ENCODE results near the gene SHISA9. TPM values are rescaled to one million over a fixed set of nuclear protein-coding genes. Genes with fewer than 3 reads are reported as not detected.
A peak's percentile ranks its signal among the peaks of the same experiment; 100 is the strongest.
"Not testable (repeated sequence)": the region's sequence is repeated elsewhere in the genome, so short reads cannot be mapped to it uniquely, and the experiment has no call there.

Gene SHISA9
- 7.3 and 11.4 TPM in 2 replicates for total RNA-seq (2014; rRNA removed; shearing (Covaris generic))

DNA sequence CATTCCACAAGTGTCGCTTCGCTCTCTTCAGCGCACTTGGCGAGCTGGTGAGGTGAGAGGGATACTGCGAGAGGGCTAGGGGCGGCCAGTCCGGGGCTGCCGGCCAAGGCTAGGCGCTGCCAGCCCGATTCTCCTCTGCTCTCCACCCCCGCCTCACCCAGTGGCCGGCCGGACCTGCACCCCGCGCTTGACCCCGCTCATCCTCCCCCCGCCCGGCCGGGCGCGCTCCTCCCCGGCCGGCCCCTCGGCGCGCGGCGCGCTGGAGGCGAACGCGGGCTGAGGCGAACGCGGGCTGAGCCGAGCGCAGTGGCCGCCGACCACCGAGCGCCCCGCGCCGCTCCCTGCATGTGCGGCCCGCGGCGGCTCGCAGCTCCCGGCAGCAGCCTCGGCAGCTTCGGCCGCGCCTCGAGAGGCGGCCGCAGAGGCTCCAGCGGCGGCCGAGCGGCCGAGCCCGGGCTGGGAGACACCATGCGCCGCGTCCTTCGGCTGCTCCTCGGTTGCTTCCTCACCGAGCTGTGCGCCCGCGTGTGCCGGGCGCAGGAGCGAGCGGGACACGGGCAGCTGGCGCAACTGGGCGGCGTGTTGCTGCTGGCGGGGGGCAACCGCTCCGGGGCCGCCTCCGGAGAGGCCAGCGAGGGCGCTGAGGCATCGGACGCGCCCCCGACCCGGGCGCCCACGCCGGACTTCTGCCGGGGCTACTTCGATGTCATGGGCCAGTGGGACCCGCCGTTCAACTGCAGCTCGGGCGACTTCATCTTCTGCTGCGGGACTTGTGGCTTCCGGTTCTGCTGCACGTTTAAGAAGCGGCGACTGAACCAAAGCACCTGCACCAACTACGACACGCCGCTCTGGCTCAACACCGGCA lies at the start of gene SHISA9:
Gene SHISA9, plus strand, starts transcription at position 2 of the 865 bp plus-strand sequence.
- DNase-seq (ENCODE audit: low spot score): peak; percentile 34

DNA sequence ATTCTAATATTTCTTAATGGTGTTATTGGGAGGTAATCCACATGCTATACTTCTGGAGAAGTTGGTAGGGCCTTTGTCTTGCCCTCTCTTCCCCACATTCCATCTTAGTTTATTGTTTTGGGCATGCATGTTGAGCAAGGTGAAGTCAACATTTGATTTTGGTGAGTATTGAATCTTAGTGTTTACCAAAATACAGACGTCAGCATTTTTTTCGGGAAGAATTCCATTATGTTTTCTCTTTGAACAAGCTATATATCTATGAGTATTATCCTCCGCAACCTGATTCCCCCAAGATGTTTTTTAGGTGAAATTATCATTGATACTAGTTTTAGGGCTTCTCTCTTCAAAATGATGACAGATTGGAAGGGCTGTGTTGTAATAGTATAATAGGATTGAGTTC lies 47.4 kb upstream of the SHISA9 start:
- no peak for DNase-seq (ENCODE audit: low spot score)

DNA sequence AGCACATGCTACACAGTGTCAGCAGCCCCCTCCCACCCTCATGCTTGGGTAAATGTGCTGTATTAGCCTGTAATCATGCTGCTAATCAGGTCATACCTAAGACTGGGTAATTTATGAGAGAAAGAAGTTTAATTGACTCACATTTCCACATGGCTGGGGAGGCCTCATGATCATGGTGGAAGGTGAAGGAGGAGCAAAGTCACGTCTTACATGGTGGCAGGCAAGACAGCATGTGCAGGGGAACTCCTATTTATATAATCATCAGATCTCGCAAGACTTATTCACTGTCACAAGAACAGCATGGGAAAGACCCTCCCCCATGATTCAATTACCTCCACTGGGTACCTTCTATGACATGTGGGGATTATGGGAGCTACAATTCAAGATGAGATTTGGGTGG lies 44.0 kb upstream of the SHISA9 start:
- DNase-seq (ENCODE audit: low spot score): not testable (repeated sequence)

DNA sequence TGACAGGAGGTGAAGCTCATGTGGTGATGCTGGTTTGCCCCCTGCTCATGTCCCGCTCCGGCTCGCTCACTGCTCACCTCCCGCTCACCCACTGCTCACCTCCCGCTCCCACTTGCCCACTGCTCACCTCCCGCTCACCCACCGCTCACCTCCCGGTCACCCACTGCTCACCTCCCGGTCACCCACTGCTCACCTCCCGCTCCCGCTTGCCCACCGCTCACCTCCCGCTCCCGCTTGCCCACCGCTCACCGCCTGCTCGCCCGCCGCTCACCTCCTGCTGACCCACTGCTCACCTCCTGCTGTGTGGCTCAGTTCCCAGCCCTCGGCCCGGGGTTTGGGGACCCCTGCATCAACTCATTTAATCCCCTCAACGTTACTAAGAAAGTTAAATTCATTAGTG lies 39.1 kb upstream of the SHISA9 start:
- no peak for DNase-seq (ENCODE audit: low spot score)

DNA sequence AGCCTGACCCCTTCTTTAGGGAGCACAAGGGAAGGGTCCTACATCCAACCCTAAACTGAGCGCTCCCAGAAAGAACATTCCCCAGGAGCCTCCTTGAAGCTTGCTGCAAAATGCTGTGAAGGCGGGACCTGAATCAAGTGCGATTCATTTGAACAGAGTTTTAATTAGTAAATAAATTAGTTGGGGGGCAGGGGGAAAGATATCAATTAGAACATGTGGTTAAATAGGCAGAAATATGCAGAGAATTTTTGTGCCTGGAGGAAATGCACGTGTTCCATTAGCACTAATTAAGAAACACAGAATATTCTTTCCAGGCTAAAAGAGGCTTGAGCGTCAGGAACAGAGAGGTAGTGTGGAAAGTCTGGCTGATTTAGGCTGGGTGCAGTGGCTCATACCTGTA lies 38.5 kb upstream of the SHISA9 start:
- no peak for DNase-seq (ENCODE audit: low spot score)

DNA sequence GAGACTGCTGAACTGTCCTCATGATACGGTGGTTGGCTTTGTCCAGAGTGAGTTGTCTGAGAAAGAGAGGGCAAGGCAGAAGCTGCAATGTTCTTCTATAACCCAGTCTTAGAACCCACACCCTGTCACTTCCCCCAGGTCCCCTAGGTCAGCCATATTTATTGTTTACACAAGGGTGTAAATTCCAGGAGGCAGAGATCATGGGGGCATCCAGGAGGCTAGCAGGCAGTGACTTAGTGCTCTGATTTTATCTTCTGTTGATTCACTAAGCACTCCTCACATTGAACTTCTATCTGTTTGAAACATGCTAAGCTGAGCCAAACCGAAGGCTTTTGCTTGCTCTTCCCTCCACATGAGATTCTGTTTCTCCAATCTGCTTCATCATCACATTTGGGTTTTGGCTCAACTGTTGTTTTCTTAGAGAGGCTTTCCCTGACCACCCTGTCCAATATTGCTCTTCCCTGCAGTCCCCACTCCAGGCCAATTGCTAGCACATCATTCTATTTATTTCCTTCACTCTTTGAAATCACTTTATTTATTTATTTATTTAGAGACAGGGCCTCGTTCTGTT lies 34.3 kb upstream of the SHISA9 start:
- no peak for DNase-seq (ENCODE audit: low spot score)

DNA sequence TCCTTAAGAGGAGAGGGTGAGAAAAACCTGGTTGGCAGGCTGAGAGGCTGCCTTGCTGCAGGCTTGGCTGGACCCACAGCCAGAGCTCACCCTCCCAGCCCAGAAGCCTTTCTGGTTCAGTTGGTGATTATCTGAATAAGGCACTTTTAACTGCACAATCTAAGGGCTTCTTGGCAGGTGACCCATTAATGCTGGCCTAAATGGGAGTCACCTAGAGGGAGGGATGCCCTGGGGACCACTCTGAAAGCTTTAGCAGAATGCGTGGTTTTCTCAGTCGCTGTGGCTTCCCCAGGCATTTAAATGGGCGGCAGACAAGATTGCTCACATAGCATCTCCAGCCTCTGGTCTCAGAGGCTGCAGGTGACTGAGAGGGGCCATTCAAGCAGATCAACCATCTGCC lies 33.2 kb upstream of the SHISA9 start:
- DNase-seq (ENCODE audit: low spot score): no peak

DNA sequence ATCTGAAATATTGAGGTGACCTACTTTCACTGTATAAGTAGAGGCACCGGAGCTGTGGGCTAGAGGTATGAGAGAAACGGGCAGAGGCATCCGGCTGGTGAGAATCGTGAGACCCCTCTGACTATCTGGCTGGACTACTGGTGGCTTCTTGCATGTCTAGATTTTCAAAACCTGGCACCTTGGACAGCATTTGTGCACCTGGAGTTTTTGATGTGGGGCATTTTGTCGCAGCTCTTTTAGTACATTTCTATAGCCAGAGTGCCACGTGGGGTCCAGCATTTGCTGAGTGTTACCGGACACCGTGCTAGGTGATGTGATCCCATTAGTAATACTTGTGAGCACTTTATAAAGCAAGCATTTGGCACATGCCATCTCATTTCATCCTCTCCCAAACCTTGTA lies 32.6 kb upstream of the SHISA9 start:
- no peak for DNase-seq (ENCODE audit: low spot score)

DNA sequence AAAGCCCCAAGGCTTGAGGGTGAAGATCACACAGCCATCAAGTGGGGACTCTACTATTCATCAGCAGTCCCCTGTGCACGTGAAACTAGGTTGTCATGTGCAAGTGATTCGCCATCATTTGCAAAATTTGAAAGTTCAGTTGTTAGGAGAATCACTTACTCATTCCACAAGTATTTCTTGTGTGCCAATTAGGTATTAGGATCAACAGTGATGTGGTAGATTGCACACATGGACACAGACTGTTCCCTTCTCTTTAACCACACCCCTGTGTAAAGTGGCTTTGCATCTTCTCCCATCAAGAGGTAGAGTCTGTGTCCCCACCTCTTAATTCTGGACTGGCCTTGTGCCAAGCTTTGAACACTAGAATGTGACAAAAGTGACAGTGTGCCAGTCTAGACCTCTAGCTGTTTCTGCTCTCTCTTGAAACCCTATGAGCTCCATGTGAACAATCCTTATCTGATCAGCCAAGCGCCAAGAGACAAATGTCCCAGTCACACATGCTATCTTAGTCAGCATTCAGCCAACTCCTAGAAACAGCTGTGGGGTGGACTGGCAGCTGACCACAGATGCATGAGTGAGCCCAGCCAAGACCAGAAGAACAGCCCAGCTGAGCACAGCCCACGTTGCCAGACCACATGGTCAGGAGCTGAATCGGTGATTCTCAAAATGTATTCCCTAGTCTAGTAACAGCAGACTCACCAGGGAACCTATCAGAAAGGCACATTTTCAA lies 31.5 kb upstream of the SHISA9 start:
- peak; percentile 68 for DNase-seq (ENCODE audit: low spot score)

DNA sequence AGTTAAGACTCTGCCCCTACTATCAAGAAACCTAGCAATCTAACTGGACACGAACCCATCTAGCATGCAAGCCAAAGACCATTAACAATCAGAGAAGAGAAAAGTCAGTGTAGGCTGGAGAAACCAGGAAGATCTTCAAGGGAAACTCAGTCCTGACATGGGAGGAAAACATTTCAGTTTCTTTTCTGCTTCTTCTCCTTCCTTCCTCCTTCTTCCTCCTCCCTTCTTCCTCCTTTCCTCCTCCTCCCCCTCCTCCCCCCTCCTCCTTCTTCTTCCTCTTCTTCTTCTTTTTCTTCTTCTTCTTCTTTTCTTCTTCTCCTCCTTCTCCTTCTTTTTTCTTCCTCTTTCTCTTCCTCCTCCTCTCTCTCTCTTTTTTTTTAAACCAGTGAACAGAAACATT lies 29.6 kb upstream of the SHISA9 start:
- DNase-seq (ENCODE audit: low spot score): no peak

DNA sequence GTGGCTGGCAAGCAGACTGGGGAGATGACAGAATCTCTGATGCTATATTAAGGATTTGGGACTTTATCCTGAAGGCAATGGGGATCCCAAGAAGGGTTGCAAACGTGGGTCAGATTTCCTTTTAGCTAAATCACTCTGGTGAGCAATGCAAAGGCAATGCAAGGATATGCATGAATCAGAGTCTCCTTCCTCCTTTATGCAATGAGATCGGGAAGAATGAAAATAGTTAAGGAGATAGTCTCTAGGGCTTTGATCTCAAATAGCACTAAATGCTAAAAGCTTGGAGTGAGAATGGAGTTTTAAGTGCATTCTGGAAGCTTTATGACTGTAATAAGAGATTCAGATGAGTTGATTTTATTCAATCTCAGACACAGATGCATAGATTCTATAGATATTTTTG lies 27.2 kb upstream of the SHISA9 start:
- DNase-seq (ENCODE audit: low spot score): peak; percentile 78

DNA sequence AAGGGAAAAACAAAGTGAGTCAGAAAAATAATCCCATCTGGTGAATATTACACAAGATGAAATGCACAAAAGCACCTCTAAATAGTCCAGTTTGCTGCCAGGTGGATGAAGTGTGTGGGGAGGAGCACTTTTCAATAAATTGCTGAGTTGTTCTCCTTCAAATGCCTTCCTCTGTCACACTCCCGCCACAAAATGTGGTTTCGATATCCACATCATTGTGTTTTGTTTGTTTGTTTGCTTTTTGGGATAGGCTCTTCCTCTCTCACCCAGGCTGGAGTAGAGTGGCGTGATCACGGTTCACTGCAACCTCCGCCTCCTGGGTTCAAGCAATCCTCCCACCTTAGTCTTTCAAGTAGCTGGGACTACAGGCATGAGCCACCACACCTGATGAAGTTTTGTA lies 24.6 kb upstream of the SHISA9 start:
- DNase-seq (ENCODE audit: low spot score): peak; percentile 22

DNA sequence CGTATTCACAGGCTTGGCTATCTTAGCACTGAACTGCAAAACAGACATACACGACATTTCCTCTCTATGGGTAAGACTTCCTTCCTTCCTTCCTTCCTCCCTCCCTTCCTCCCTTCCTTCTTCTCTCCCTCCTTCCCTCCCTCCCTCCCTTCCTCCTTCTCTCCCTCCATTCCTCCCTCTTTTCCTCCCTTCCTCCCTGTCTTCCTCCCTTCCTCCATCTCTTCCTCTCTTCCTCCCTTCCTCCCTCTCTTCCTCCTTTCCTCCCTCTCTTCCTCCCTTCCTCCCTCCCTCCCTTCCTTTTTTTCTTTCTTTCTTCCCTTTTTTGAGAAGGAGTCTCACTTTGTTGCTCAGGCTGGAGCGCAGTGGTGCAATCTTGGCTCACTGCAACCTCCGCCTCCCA lies 22.4 kb upstream of the SHISA9 start:
- no peak for DNase-seq (ENCODE audit: low spot score)

DNA sequence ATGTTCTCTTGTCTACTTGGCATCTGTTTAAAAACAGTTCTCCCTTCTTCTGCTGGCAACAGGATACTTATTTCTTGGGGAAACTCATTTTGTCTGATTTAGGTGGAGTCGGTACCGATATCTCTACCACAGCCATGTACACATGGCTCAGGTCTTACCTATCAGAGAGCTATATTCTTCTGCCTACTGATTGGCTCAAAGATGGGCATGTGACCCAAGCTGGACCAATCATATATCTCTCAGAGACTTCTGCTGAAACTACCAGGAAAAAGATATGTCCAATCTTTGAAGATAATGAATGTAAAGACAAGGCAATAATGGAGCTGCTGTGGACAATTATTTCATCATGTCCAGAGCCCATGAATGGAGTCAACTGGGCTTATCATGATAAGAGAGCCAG lies 21.6 kb upstream of the SHISA9 start:
- DNase-seq (ENCODE audit: low spot score): no peak

DNA sequence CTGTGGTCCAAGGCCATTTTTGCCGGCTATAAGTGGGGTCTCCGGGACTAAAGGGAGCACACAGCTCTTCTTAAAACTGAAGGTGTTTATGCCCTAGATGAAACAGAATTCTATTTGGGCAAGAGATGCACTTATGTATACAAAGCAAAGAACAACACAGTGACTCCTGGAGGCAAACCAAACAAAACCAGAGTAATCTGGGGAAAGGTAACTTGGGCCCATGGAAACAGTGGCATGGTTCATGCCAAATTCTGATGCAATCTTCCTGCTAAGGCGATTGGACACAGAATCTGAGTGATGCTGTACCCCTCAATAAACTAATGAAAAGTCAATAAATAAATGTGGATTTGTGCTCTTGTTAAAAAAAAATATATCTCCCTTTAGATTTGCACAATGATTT lies 20.2 kb upstream of the SHISA9 start:
- DNase-seq (ENCODE audit: low spot score): no peak

DNA sequence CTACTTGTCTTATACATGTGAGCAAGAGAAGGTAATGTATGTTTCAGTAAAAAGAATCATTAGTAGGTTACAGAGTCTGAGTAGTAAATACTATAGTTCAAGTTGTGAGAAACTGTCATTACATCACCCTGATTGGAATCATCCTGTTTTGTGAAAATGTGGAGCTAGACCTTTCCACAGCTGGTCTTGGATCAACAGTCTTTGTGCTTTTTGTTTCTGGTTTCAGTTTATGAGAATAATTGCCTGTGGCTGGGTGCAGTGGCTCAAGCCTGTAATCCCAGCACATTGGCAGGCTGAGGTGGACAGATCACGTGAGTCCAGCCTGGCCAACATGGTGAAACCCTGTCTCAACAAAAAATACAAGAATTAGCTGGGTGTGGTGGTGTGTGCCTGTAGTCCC lies 19.7 kb upstream of the SHISA9 start:
- no peak for DNase-seq (ENCODE audit: low spot score)

DNA sequence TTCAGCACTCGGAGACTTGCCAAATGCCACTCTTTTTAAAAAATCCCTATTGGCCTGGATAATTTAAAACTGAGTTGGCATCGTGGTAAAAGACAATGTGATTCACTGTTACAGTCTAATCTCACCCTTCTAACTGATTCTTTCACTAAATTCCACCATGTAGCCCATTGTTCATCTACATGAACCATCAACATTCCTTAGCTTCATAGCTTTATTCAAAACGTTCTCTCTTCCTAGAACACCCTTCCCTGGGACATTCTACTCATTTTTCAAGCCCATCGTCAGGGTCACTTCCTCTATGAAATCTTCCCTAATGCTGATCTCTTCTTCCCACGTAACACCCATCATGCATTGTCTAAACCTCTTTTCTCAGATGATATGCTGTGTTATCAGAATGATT lies 15.7 kb upstream of the SHISA9 start:
- DNase-seq (ENCODE audit: low spot score): no peak

DNA sequence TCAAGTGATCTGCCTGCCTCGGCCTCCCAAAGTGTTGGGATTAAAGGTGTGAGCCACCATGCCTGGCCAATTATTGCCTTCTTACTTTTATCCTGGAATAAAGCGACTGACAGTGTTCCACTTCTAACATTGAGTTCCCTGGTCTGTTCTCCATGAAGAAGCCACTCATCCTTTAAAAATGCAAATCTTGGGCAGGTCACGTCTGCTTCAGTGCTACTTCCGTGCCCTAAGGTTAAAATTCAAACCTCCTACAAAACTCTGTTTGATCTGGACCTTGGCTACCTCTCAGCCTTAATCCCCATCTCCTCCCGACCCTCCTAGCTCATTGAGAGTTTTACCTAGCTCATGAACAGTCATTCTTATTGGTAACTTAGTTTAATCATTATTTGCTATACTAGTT lies 9.6 kb upstream of the SHISA9 start:
- DNase-seq (ENCODE audit: low spot score): no peak

DNA sequence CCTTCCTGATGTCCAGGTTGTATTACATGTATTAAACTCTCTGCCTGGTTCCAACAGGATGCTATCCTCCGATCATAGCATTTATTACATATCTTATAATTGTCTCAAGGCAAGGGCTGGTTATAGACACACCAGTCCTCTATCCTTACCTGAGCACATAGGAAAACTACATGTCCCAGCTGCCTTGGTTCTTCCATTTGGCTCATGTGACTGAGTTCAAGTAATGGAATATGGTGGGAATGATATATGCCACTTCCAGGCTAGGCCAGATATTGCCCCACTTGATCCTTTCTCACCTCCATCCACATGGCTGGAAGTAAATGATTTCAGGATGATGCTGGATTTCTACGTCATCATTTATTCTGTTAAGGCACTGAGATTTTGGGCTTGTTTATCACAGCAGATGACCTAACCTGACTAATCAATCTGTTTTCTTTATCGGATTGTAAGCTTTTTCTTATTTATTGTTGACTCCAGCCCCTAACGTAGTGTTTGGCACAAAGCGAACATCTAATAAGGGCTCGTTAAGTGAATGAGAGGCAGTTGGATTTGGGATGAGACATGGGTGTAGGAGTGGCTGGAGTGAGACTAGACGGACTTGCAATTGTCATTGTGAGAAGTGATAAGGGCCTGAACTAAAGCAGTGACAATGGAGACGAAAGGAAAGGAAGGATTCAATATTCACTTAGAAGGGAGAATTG lies 8.2 kb upstream of the SHISA9 start:
- no peak for DNase-seq (ENCODE audit: low spot score)

DNA sequence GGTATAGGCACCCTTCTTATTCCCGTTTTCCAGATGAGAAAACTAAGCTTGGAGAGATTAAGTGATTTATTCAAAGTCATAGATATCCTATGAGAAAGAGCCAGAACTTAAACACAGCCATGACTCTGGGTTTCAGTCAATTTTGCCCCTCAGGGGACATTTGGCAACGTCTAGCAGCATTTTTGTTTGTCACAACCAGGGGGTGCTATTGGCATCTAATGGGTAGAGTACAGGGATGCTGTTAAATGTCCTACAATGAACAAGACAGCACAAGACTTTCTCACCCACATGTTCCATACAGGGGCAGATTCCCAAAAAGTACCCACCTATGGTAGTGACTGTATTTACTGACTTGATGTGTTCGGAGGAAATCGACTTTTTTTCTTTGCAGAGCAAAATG lies 4.8 kb upstream of the SHISA9 start:
- peak; percentile 57 for DNase-seq (ENCODE audit: low spot score)

DNA sequence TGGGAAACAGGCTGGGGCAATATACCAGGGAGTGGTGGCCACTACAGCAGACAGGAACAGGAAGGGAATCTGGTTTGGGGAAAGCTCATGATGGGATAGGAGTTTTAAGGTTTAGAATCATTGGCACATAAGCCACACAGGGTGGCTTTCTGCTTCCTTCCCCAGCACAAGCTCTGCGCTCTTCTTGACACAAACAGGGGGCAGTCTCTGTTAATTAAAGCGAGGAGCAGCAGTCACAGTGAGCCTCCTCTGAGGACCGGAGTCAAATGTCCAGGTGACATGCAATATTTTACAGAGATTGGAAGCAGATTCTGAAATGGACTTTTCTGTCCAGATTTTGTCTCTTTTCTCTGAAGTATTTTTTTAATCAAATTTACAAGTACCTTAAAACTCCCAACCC lies 2.8 kb upstream of the SHISA9 start:
- no peak for DNase-seq (ENCODE audit: low spot score)

DNA sequence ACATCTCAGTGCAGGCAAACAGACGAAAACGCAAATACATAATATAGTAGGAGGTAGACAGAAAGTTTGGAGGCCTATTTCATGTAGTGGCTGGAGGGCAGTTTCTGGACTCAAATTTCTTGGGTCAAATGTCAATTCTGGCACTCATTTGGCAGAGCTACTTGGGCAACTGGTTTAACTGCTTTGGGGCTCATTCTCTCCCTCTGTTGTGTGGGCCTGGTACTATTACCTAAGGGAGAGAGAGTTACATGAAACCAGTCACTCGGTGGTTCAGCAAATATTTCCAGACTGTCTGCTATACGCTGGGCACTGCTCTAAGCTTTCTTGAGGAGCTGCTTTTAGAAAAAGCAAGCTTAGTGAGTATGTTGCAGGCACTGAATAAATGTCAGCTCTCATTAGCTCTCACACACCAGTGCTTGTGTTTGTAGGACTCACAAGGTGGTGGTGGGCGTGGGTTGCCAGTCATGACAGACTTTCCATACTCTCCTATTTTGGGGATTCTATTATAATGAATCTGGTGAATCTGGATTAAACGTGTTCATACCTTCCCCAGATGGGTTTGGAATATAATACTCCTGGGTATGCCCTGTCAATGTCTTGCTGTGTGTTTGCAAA lies 1.8 kb upstream of the SHISA9 start:
- DNase-seq (ENCODE audit: low spot score): no peak
